HepG2 (cell line): ENCODE measurements around the gene SLC25A25. TPM values are rescaled to one million over a fixed set of nuclear protein-coding genes. Genes with fewer than 3 reads are reported as not detected.

Source experiments
- CREB1 ChIP-seq, 2 experiments: fragments of 450-650 bp in 1 of 2; IDR thresholded peaks; 2 replicates each; pipeline ENCODE4 v1.6.1; 2016 to 2017; ENCODE audit warnings: control low read depth in 1 of 2, mild to moderate bottlenecking in 1 of 2, missing compliant biosample characterization in 1 of 2, missing genetic modification characterization in 1 of 2
- EHMT2 ChIP-seq: fragments of 200-600 bp; sonication (generic); IDR thresholded peaks from 2 replicates; pipeline ENCODE4 v1.7.0; 2017; ENCODE audit warnings: antibody characterized with exemption, low read depth, low read length, borderline replicate concordance
- FOXP4 ChIP-seq: sonication (generic); formaldehyde crosslinking; IDR thresholded peaks from 2 replicates; pipeline ENCODE4 v1.4.0; 2020; ENCODE audit warnings: missing genetic modification reagents
- JUN ChIP-seq: sonication (generic); formaldehyde crosslinking; IDR thresholded peaks from 2 replicates; pipeline ENCODE4 v1.4.0; 2020; ENCODE audit warnings: mild to moderate bottlenecking, missing genetic modification reagents
- KLF9 ChIP-seq: IDR thresholded peaks from 2 replicates; pipeline ENCODE4 v1.6.1; 2016; ENCODE audit warnings: low read depth
- LCORL ChIP-seq, 2 experiments: fragments of 450-650 bp in 1 of 2; sonication (generic) in 1 of 2; formaldehyde crosslinking in 1 of 2; IDR thresholded peaks; 2 replicates each; pipeline versions ENCODE4 v1.5.0 to v1.6.1; 2017 to 2020; ENCODE audit warnings: antibody characterized with exemption in 1 of 2, missing genetic modification reagents in 1 of 2
- MIER3 ChIP-seq: IDR thresholded peaks from 2 replicates; pipeline ENCODE4 v1.6.1; 2016; ENCODE audit warnings: missing compliant biosample characterization, borderline replicate concordance
- MTA3 ChIP-seq: sonication (generic); formaldehyde crosslinking; IDR thresholded peaks from 2 replicates; pipeline ENCODE4 v1.4.0; 2020; ENCODE audit warnings: missing genetic modification reagents
- PHF21A ChIP-seq: sonication (generic); formaldehyde crosslinking; IDR thresholded peaks from 2 replicates; pipeline ENCODE4 v1.5.0; 2020; ENCODE audit warnings: mild to moderate bottlenecking, missing genetic modification reagents
- RBAK ChIP-seq: sonication (generic); formaldehyde crosslinking; IDR thresholded peaks from 2 replicates; pipeline ENCODE4 v1.5.1; 2020; ENCODE audit warnings: mild to moderate bottlenecking, missing genetic modification reagents
- REXO4 ChIP-seq: sonication (generic); formaldehyde crosslinking; IDR thresholded peaks from 2 replicates; pipeline ENCODE4 v1.8.0; 2022; ENCODE audit warnings: missing genetic modification reagents, mild to moderate bottlenecking, borderline replicate concordance
- STAG1 ChIP-seq: sonication (generic); formaldehyde crosslinking; IDR thresholded peaks from 2 replicates; pipeline ENCODE4 v1.4.0; 2020; ENCODE audit warnings: missing genetic modification reagents
- TARDBP ChIP-seq: sonication (generic); formaldehyde crosslinking; IDR thresholded peaks from 2 replicates; pipeline ENCODE4 v1.8.0; 2022; ENCODE audit warnings: mild to moderate bottlenecking, missing genetic modification reagents
- ZBTB7B ChIP-seq: sonication (generic); formaldehyde crosslinking; IDR thresholded peaks from 2 replicates; pipeline ENCODE4 v1.4.0; 2020; ENCODE audit warnings: missing genetic modification reagents
- ZKSCAN5 ChIP-seq: sonication (generic); formaldehyde crosslinking; IDR thresholded peaks from 2 replicates; pipeline ENCODE4 v1.5.1; 2020; ENCODE audit warnings: mild to moderate bottlenecking, missing genetic modification reagents
- ZNF225 ChIP-seq: sonication (generic); formaldehyde crosslinking; IDR thresholded peaks from 2 replicates; pipeline ENCODE4 v1.4.0; 2020; ENCODE audit warnings: mild to moderate bottlenecking, missing genetic modification reagents
- ZNF335 ChIP-seq: sonication (generic); formaldehyde crosslinking; IDR thresholded peaks from 2 replicates; pipeline ENCODE4 v1.4.0; 2020; ENCODE audit warnings: missing genetic modification reagents
- ZNF501 ChIP-seq: sonication (generic); formaldehyde crosslinking; IDR thresholded peaks from 2 replicates; pipeline ENCODE4 v1.5.1; 2020; ENCODE audit warnings: mild to moderate bottlenecking, moderate library complexity, missing genetic modification reagents
- ZNF768 ChIP-seq: sonication (generic); formaldehyde crosslinking; IDR thresholded peaks from 2 replicates; pipeline ENCODE4 v1.4.0; 2020; ENCODE audit warnings: missing genetic modification reagents
- ZXDC ChIP-seq: sonication (generic); formaldehyde crosslinking; IDR thresholded peaks from 2 replicates; pipeline ENCODE4 v1.5.0; 2020; ENCODE audit warnings: mild to moderate bottlenecking, missing genetic modification reagents
- polyA plus RNA-seq, 8 experiments: library from polyadenylated mRNA; depleted of rRNA in 3 of 8; stranded (reverse) in 7 of 8; unstranded in 1 of 8; fragments of >200 nt; fragmentation: Illumina TruSeq in 4 of 8; extraction: Trizol in 4 of 8; gene quantifications; 2 replicates each; pipeline versions ENCODE4 v1.2.1 to v1.2.3, GENCODE V29; 2011 to 2016; ENCODE audit warnings: low read depth in 4 of 8, missing spikeins in 1 of 8, mixed read lengths in 1 of 8; ENCODE audit not compliant: insufficient read depth in 1 of 8
- total RNA-seq, 5 experiments: library from RNA; depleted of rRNA; stranded (reverse); fragments of >200 nt; fragmentation: Illumina TruSeq; extraction: Trizol; gene quantifications; 2 replicates each; pipeline ENCODE4 v1.2.3, GENCODE V29; 2016; ENCODE audit warnings: low read depth in 1 of 5
- TF ChIP-seq, protein P1 (sequence below): sonication (generic); formaldehyde crosslinking; IDR thresholded peaks from 2 replicates; pipeline ENCODE4 v1.8.0; 2022; ENCODE audit warnings: missing genetic modification reagents, mild to moderate bottlenecking, inconsistent platforms, borderline replicate concordance
- TF ChIP-seq, protein P2 (sequence below): sonication (generic); formaldehyde crosslinking; IDR thresholded peaks from 2 replicates; pipeline ENCODE4 v1.8.0; 2022; ENCODE audit warnings: mild to moderate bottlenecking, missing genetic modification reagents
- TF ChIP-seq, protein P3 (sequence below): sonication (generic); formaldehyde crosslinking; IDR thresholded peaks from 2 replicates; pipeline ENCODE4 v1.8.1; 2023; ENCODE audit warnings: missing genetic modification reagents, mild to moderate bottlenecking, borderline replicate concordance

Gene SLC25A25
- total and polyA plus RNA-seq, 2 of the 13 experiments (the other 11 are each of a cell fraction or from before 2014, with no cell fraction given): 10.5 to 24.8 TPM

DNA sequence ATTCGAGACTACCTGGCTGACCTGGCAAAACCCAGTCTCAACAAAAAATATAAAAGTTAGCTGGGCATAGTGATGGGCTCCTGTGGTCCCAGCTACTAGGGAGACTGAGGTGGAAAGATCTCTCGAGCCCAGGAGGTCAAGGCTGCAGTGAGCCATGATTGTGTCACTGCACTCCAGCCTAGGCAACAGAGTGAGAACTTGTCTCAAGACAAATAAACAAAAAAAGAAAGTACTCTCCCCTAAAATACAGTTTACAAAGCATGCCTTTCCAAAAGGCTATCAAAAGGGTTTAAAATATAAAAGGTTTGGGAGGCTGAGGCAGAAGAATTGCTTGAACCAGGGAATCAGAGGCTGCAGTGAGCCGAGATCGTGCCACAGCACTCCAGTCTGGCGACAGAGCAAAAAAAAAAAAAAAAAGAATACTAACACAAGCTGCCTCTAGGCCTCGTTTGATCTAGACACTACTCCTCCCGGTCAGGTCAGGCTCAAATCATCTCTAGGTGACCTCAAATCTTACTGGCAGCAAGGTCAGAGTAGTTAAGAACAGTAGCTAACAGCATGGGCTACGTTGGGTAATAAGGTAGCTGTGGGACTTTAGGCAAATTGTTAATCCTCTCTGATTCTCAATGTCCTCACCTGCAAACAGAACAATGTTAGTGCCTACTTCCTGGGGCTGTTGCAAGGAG lies 10.2 kb upstream of the SLC25A25 start (continued):
- TF ChIP-seq FOXP4 (no peak), ZBTB7B (CRISPR knock-in tag) (no peak; the same call in 1 of the 2 replicates), CREB1 (IDR thresholded peaks at IDR 0.05) (no peak), CREB1 (CRISPR knock-in tag; IDR thresholded peaks at IDR 0.05) (peak; percentile 33; the same call in 1 of the 2 replicates), PHF21A (no peak), LCORL (IDR thresholded peaks at IDR 0.05) (no peak), LCORL (CRISPR knock-in tag; IDR thresholded peaks at IDR 0.05) (0 out of 2 replicates have a peak, but pooled peaks have one; percentile 4), ZXDC (CRISPR knock-in tag) (no peak), MTA3 (CRISPR knock-in tag) (no peak), TARDBP (CRISPR knock-in tag) (no peak), RBAK (CRISPR knock-in tag) (no peak), STAG1 (CRISPR knock-in tag) (no peak), ZNF501 (peak; percentile 45; the same call in 1 of the 2 replicates), EHMT2 (no peak), JUN (CRISPR knock-in tag) (no peak), REXO4 (no peak), ZNF225 (CRISPR knock-in tag) (no peak), ZNF335 (CRISPR knock-in tag) (no peak), MIER3 (CRISPR knock-in tag) (no peak), KLF9 (CRISPR knock-in tag) (no peak), ZNF768 (CRISPR knock-in tag) (peak; percentile 37; the same call in 1 of the 2 replicates), ZKSCAN5 (CRISPR knock-in tag) (no peak)
- TF ChIP-seq, protein P1, sequence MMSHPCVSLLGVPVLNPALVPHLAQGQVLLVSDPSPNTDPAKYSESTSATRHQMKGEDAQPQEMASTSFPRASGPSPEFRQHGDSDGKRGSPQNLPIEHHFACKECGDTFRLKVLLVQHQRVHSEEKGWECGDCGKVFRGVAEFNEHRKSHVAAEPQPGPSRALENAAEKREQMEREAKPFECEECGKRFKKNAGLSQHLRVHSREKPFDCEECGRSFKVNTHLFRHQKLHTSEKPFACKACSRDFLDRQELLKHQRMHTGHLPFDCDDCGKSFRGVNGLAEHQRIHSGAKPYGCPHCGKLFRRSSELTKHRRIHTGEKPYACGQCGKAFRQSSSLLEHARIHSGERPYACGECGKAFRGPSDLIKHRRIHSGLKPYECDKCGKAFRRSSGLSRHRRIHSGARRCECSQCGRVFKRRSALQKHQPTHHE (CRISPR knock-in tag): no peak
- TF ChIP-seq, protein P2, sequence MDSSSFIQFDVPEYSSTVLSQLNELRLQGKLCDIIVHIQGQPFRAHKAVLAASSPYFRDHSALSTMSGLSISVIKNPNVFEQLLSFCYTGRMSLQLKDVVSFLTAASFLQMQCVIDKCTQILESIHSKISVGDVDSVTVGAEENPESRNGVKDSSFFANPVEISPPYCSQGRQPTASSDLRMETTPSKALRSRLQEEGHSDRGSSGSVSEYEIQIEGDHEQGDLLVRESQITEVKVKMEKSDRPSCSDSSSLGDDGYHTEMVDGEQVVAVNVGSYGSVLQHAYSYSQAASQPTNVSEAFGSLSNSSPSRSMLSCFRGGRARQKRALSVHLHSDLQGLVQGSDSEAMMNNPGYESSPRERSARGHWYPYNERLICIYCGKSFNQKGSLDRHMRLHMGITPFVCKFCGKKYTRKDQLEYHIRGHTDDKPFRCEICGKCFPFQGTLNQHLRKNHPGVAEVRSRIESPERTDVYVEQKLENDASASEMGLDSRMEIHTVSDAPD (CRISPR knock-in tag): no peak
- TF ChIP-seq, protein P3, sequence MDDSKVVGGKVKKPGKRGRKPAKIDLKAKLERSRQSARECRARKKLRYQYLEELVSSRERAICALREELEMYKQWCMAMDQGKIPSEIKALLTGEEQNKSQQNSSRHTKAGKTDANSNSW (CRISPR knock-in tag): no peak
